ENCODE measurements around the gene CSMD2.

Gene CSMD2

GRCh38 chr1:33617451-33617850, 547.6 kb downstream of the CSMD2 start:
- no peak overlapping the region for H3K9ac ChIP-seq (ENCODE audit: low read depth in 1 of 2, low read length in 2 of 2)
- H3K4me1 ChIP-seq (ENCODE audit: control insufficient read depth in 1 of 2, insufficient read depth in 2 of 2, low read length in 2 of 2): no peaks in the 10 kb centered on the region

GRCh38 chr1:33616780-33617179, 548.2 kb downstream of the CSMD2 start:
- Histone ChIP-seq H3K36me3 (ENCODE audit: control insufficient read depth in 1 of 2, insufficient read depth in 2 of 2, low read length in 2 of 2) (no peaks in the 10 kb centered on the region), H3K9me3 (ENCODE audit: control insufficient read depth in 1 of 2, low read length in 2 of 2) (no peaks in the 10 kb centered on the region)

More at GRCh38 chr1:33617451-33617850, 547.6 kb downstream of the CSMD2 start:
- Histone ChIP-seq H3K27me3 (ENCODE audit: control insufficient read depth in 1 of 2, insufficient read depth in 2 of 2, low read length in 2 of 2) (peaks cover 13 to 20% of the 10 kb centered on the region in 2 donors), H3K27ac (ENCODE audit: low read depth, low read length) (no peak overlapping the region), H3K9me3 (ENCODE audit: control insufficient read depth in 1 of 2, low read length in 2 of 2) (no peaks in the 10 kb centered on the region), H3K4me3 (ENCODE audit: low read depth in 1 of 2, low read length in 2 of 2) (no peak overlapping the region), H3K36me3 (ENCODE audit: control insufficient read depth in 1 of 2, insufficient read depth in 2 of 2, low read length in 2 of 2) (no peaks in the 10 kb centered on the region)

GRCh38 chr1:33615546-33615945, 549.5 kb downstream of the CSMD2 start:
- Histone ChIP-seq H3K4me1 (ENCODE audit: control insufficient read depth in 1 of 2, insufficient read depth in 2 of 2, low read length in 2 of 2) (no peaks in the 10 kb centered on the region), H3K9me3 (ENCODE audit: control insufficient read depth in 1 of 2, low read length in 2 of 2) (no peaks in the 10 kb centered on the region), H3K4me3 (ENCODE audit: low read depth in 1 of 2, low read length in 2 of 2) (no peak overlapping the region), H3K36me3 (ENCODE audit: control insufficient read depth in 1 of 2, insufficient read depth in 2 of 2, low read length in 2 of 2) (no peaks in the 10 kb centered on the region), H3K27ac (ENCODE audit: low read depth, low read length) (no peak overlapping the region), H3K27me3 (ENCODE audit: control insufficient read depth in 1 of 2, insufficient read depth in 2 of 2, low read length in 2 of 2) (peaks cover 13 to 20% of the 10 kb centered on the region in 2 donors), H3K9ac (ENCODE audit: low read depth in 1 of 2, low read length in 2 of 2) (no peak overlapping the region)

More at GRCh38 chr1:33616780-33617179, 548.2 kb downstream of the CSMD2 start:
- Histone ChIP-seq H3K9ac (ENCODE audit: low read depth in 1 of 2, low read length in 2 of 2) (no peak overlapping the region), H3K27me3 (ENCODE audit: control insufficient read depth in 1 of 2, insufficient read depth in 2 of 2, low read length in 2 of 2) (peaks cover 13 to 20% of the 10 kb centered on the region in 2 donors), H3K4me1 (ENCODE audit: control insufficient read depth in 1 of 2, insufficient read depth in 2 of 2, low read length in 2 of 2) (no peaks in the 10 kb centered on the region), H3K27ac (ENCODE audit: low read depth, low read length) (no peak overlapping the region), H3K4me3 (ENCODE audit: low read depth in 1 of 2, low read length in 2 of 2) (no peak overlapping the region)

GRCh38 chr1:33610864-33611455, 554.1 kb downstream of the CSMD2 start:
- Histone ChIP-seq H3K9me3 (ENCODE audit: control insufficient read depth in 1 of 2, low read length in 2 of 2) (no peaks in the 10 kb centered on the region), H3K4me3 (ENCODE audit: low read depth in 1 of 2, low read length in 2 of 2) (no peak overlapping the region), H3K36me3 (ENCODE audit: control insufficient read depth in 1 of 2, insufficient read depth in 2 of 2, low read length in 2 of 2) (no peaks in the 10 kb centered on the region), H3K27me3 (ENCODE audit: control insufficient read depth in 1 of 2, insufficient read depth in 2 of 2, low read length in 2 of 2) (peaks cover 6 to 7% of the 10 kb centered on the region in 2 donors), H3K4me1 (ENCODE audit: control insufficient read depth in 1 of 2, insufficient read depth in 2 of 2, low read length in 2 of 2) (no peaks in the 10 kb centered on the region), H3K27ac (ENCODE audit: low read depth, low read length) (no peak overlapping the region), H3K9ac (ENCODE audit: low read depth in 1 of 2, low read length in 2 of 2) (no peak overlapping the region)

GRCh38 chr1:33610391-33610790, 554.6 kb downstream of the CSMD2 start:
- H3K4me3 ChIP-seq (ENCODE audit: low read depth in 1 of 2, low read length in 2 of 2): no peak overlapping the region
- H3K27ac ChIP-seq (ENCODE audit: low read depth, low read length): no peak overlapping the region
- no peaks in the 10 kb centered on the region for H3K36me3 ChIP-seq (ENCODE audit: control insufficient read depth in 1 of 2, insufficient read depth in 2 of 2, low read length in 2 of 2)
- no peaks in the 10 kb centered on the region for H3K9me3 ChIP-seq (ENCODE audit: control insufficient read depth in 1 of 2, low read length in 2 of 2)
- H3K9ac ChIP-seq (ENCODE audit: low read depth in 1 of 2, low read length in 2 of 2): no peak overlapping the region
- H3K4me1 ChIP-seq (ENCODE audit: control insufficient read depth in 1 of 2, insufficient read depth in 2 of 2, low read length in 2 of 2): no peaks in the 10 kb centered on the region
- peaks cover 6 to 7% of the 10 kb centered on the region in 2 donors for H3K27me3 ChIP-seq (ENCODE audit: control insufficient read depth in 1 of 2, insufficient read depth in 2 of 2, low read length in 2 of 2)

- Histone ChIP-seq H3K9ac (ENCODE audit: low read depth in 1 of 2, low read length in 2 of 2) (no peak overlapping the region), H3K27me3 (ENCODE audit: control insufficient read depth in 1 of 2, insufficient read depth in 2 of 2, low read length in 2 of 2) (peaks cover 6% of the 10 kb centered on the region in 2 donors), H3K4me1 (ENCODE audit: control insufficient read depth in 1 of 2, insufficient read depth in 2 of 2, low read length in 2 of 2) (no peaks in the 10 kb centered on the region), H3K9me3 (ENCODE audit: control insufficient read depth in 1 of 2, low read length in 2 of 2) (no peaks in the 10 kb centered on the region), H3K27ac (ENCODE audit: low read depth, low read length) (no peak overlapping the region), H3K4me3 (ENCODE audit: low read depth in 1 of 2, low read length in 2 of 2) (no peak overlapping the region), H3K36me3 (ENCODE audit: control insufficient read depth in 1 of 2, insufficient read depth in 2 of 2, low read length in 2 of 2) (no peaks in the 10 kb centered on the region)
Observed at GRCh38 chr1:33609739-33610138, 555.3 kb downstream of the CSMD2 start.

GRCh38 chr1:33608825-33609400, 556.1 kb downstream of the CSMD2 start:
- no peak overlapping the region for H3K27ac ChIP-seq (ENCODE audit: low read depth, low read length)
- H3K4me3 ChIP-seq (ENCODE audit: low read depth in 1 of 2, low read length in 2 of 2): no peak overlapping the region
- H3K9me3 ChIP-seq (ENCODE audit: control insufficient read depth in 1 of 2, low read length in 2 of 2): no peaks in the 10 kb centered on the region
- H3K9ac ChIP-seq (ENCODE audit: low read depth in 1 of 2, low read length in 2 of 2): no peak overlapping the region
- no peaks in the 10 kb centered on the region for H3K36me3 ChIP-seq (ENCODE audit: control insufficient read depth in 1 of 2, insufficient read depth in 2 of 2, low read length in 2 of 2)
- peaks cover 0 to 6% of the 10 kb centered on the region in 2 donors for H3K27me3 ChIP-seq (ENCODE audit: control insufficient read depth in 1 of 2, insufficient read depth in 2 of 2, low read length in 2 of 2)
- no peaks in the 10 kb centered on the region for H3K4me1 ChIP-seq (ENCODE audit: control insufficient read depth in 1 of 2, insufficient read depth in 2 of 2, low read length in 2 of 2)

- Histone ChIP-seq H3K9me3 (ENCODE audit: control insufficient read depth in 1 of 2, low read length in 2 of 2) (no peaks in the 10 kb centered on the region), H3K4me1 (ENCODE audit: control insufficient read depth in 1 of 2, insufficient read depth in 2 of 2, low read length in 2 of 2) (no peaks in the 10 kb centered on the region), H3K27me3 (ENCODE audit: control insufficient read depth in 1 of 2, insufficient read depth in 2 of 2, low read length in 2 of 2) (no peaks in the 10 kb centered on the region), H3K4me3 (ENCODE audit: low read depth in 1 of 2, low read length in 2 of 2) (no peak overlapping the region), H3K27ac (ENCODE audit: low read depth, low read length) (no peak overlapping the region), H3K36me3 (ENCODE audit: control insufficient read depth in 1 of 2, insufficient read depth in 2 of 2, low read length in 2 of 2) (no peaks in the 10 kb centered on the region), H3K9ac (ENCODE audit: low read depth in 1 of 2, low read length in 2 of 2) (no peak overlapping the region)
Observed at GRCh38 chr1:33607444-33608005, 557.5 kb downstream of the CSMD2 start.

- no peak overlapping the region for H3K27ac ChIP-seq (ENCODE audit: low read depth, low read length)
- H3K36me3 ChIP-seq (ENCODE audit: control insufficient read depth in 1 of 2, insufficient read depth in 2 of 2, low read length in 2 of 2): no peaks in the 10 kb centered on the region
- H3K27me3 ChIP-seq (ENCODE audit: control insufficient read depth in 1 of 2, insufficient read depth in 2 of 2, low read length in 2 of 2): no peaks in the 10 kb centered on the region
- H3K9me3 ChIP-seq (ENCODE audit: control insufficient read depth in 1 of 2, low read length in 2 of 2): no peaks in the 10 kb centered on the region
- no peaks in the 10 kb centered on the region for H3K4me1 ChIP-seq (ENCODE audit: control insufficient read depth in 1 of 2, insufficient read depth in 2 of 2, low read length in 2 of 2)
- no peak overlapping the region for H3K9ac ChIP-seq (ENCODE audit: low read depth in 1 of 2, low read length in 2 of 2)
- H3K4me3 ChIP-seq (ENCODE audit: low read depth in 1 of 2, low read length in 2 of 2): no peak overlapping the region
Observed at GRCh38 chr1:33606272-33606671, 558.8 kb downstream of the CSMD2 start.

- Histone ChIP-seq H3K27ac (ENCODE audit: low read depth, low read length) (no peak overlapping the region), H3K36me3 (ENCODE audit: control insufficient read depth in 1 of 2, insufficient read depth in 2 of 2, low read length in 2 of 2) (no peaks in the 10 kb centered on the region), H3K4me1 (ENCODE audit: control insufficient read depth in 1 of 2, insufficient read depth in 2 of 2, low read length in 2 of 2) (no peaks in the 10 kb centered on the region), H3K4me3 (ENCODE audit: low read depth in 1 of 2, low read length in 2 of 2) (no peak overlapping the region), H3K9ac (ENCODE audit: low read depth in 1 of 2, low read length in 2 of 2) (no peak overlapping the region), H3K9me3 (ENCODE audit: control insufficient read depth in 1 of 2, low read length in 2 of 2) (no peaks in the 10 kb centered on the region), H3K27me3 (ENCODE audit: control insufficient read depth in 1 of 2, insufficient read depth in 2 of 2, low read length in 2 of 2) (no peaks in the 10 kb centered on the region)
Observed at GRCh38 chr1:33602271-33602670, 562.8 kb downstream of the CSMD2 start.

Measured in duodenal mucosa (tissue), 2 donors.